Measurements from ENCODE around the gene ARF5. TPM values are rescaled to one million over a fixed set of nuclear protein-coding genes. Genes with fewer than 3 reads are reported as not detected.
A peak's percentile ranks its signal among the peaks of the same experiment; 100 is the strongest.

The ARF5 gene
- total RNA-seq, 1 donor from 2014 or later, result 94.8 TPM

GRCh38 chr7:127588697-127589482 lies 679 bp downstream of the ARF5 start:
- peak; percentile 38 for DNase-seq

DNA sequence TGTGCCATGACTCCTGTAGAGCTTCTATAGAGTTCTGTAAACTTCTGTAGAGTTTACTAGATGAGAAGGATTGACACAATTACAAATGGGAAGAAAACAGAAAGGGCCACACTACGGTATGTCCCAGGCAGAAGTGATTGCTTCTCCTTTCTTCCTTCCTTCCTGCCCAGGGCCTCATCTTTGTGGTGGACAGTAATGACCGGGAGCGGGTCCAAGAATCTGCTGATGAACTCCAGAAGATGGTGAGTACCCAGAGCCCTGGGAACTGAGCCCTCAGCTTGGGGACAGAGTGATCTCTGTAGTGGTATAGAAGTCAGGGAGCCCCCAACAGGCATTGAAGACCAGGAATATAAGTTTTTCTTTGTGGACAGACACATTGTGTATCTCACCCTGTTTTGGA lies 1.7 kb downstream of the ARF5 start:
- no peak for DNase-seq

DNA sequence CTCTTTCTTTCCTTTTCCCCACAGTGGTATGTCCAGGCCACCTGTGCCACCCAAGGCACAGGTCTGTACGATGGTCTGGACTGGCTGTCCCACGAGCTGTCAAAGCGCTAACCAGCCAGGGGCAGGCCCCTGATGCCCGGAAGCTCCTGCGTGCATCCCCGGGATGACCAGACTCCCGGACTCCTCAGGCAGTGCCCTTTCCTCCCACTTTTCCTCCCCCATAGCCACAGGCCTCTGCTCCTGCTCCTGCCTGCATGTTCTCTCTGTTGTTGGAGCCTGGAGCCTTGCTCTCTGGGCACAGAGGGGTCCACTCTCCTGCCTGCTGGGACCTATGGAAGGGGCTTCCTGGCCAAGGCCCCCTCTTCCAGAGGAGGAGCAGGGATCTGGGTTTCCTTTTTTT lies 3.0 kb downstream of the ARF5 start:
- DNase-seq, result no peak

DNA sequence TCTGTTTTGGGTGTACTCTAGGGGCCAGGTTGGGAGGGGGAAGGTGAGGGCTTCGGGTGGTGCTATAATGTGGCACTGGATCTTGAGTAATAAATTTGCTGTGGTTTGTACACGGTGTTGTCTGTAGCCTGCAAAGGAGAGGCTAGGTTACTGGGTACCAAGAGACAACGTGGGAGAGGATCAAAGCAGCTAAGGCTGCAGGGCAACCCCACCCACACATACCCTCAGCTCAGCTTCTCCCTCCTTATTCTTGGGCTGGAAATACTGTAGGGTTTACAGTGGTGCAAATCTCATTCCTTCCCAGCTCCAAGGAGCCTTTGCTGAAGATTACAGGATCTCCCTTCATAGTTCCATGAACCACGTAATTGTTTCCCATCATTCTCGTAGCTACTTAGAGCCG lies 3.4 kb downstream of the ARF5 start:
- no peak for DNase-seq

- DNase-seq, result no peak
Observed at GRCh38 chr7:127592550-127592949, 4.3 kb downstream of the ARF5 start.

DNA sequence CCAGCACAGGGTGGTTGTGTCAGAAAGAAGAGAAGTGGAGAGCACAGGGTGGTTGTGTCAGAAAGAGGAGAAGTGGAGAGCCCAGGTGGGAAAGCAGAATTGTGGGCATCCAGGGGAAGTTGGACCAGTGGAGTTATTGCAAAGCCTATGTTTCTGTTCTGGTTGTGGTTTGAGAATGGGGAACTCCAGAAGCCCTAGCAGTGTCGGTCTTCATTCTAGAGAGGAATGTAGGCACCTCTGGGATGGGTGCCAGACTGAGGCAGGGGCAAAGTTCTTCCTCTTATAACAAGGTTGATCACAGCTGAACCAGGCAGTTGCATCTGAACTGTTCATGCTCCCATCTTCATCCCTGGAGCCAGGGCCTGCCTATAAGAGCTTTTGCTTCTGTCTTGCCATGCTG lies 6.3 kb downstream of the ARF5 start:
- no peak for DNase-seq

DNA sequence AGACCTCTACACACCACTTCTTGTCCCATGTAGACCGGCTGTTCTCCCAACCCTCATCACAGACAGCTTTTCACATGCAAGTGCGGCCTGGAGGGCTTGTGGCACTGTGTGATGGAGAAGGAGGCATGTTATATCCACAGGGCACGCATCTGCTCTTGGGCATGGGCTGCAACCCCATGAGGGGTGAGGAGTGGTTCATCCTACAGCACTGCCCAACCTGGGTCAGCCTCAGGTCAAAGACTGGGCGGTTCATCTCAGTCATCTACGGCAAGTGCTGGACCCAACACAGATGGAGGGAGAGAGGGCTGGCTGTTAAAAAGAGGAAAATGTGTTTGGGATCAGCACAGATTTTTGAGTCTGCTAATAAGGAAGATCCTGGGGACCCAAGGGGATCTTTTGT lies 7.5 kb downstream of the ARF5 start:
- DNase-seq, result no peak

GRCh38 chr7:127598318-127598717 lies 10.1 kb downstream of the ARF5 start:
- no peak for DNase-seq

DNA sequence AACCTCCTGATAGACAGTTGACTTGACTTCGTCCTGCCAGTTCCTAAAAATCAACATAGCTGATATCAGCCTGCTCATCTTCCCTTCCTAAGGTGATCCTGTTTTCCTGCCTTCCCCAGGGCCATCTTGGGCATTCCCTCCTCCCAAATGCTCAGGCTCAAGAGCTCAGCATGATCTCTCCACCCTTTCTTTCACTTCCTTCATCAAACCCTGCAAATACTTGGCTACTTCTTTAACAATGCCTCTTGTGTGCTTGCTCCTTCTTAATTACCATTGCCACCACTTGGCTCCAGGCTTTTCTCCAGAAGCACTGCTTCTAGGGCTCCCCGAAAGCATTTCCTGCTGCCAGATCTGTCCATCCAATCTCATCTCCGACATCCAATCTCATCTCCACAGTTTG lies 12.7 kb downstream of the ARF5 start:
- DNase-seq, result no peak

DNA sequence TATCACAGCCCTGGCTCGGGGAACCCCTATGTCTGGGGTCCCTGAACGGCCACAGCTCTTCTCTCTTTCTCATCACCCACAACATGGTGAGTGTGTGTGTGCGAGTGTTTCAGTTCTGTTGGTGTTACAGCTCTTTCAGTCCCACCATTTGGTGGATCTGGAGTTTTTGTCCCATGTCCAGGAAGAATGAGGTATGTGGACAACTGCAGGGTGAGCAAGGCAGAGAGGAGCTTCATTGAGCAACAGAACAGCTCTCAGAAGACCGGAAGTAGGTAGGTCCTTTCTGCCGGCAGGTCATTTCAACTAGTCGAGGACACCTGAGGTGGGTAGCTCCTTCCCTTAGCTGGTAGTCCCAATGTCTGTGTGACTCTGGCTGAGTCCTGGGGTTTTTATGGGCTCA lies 20.2 kb downstream of the ARF5 start:
- no peak for DNase-seq

DNA sequence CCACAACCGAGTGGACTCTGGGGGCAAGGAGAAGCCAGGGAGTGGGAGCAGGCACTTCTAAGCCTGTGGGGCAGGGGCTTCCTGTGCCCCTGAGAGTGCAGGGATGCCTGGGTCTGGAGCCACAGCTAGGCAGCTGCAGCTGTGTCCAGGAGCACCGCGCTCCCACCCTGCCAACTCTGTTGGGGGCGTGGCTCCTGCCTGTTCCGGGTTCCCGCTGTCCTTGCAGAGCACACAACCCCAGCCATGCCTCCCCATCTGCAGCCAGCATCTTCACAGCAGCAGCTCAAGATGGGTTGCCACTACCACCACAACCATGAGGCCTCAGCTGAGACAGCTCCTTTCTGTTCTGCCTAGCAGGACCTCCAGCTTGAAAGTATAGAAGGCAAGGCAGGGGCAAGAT lies 21.1 kb downstream of the ARF5 start:
- no peak for DNase-seq

GRCh38 chr7:127612263-127612662 lies 24.1 kb downstream of the ARF5 start:
- DNase-seq, result no peak

GRCh38 chr7:127616724-127617123 lies 28.5 kb downstream of the ARF5 start:
- no peak for DNase-seq

GRCh38 chr7:127618042-127618441 lies 29.8 kb downstream of the ARF5 start, which contains the start of gene PAX4:
Gene PAX4 (minus strand): TSS chr7:127618142. CDS start chr7:127615928, 2,214 bp downstream.
- DNase-seq, result no peak

DNA sequence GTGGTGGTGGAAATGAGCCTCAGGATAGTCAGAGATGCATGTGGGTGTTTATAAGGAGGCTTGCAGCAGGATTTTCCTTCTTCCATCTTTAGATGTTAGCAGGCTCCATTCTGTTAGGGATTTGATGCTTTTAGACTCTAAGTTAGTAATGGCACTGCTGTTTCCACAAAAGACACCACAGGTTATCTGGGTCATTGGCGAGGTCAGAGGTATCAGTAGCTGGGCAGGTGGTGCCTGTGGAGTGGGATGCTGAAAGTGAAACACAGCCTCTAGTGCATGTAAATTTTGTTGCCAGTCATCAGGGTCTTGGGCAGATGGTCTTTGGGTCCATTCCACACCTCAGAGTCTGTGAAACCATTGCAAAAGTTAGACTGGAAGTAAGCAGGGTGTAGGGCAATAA lies 30.6 kb downstream of the ARF5 start:
- DNase-seq, result no peak

DNA sequence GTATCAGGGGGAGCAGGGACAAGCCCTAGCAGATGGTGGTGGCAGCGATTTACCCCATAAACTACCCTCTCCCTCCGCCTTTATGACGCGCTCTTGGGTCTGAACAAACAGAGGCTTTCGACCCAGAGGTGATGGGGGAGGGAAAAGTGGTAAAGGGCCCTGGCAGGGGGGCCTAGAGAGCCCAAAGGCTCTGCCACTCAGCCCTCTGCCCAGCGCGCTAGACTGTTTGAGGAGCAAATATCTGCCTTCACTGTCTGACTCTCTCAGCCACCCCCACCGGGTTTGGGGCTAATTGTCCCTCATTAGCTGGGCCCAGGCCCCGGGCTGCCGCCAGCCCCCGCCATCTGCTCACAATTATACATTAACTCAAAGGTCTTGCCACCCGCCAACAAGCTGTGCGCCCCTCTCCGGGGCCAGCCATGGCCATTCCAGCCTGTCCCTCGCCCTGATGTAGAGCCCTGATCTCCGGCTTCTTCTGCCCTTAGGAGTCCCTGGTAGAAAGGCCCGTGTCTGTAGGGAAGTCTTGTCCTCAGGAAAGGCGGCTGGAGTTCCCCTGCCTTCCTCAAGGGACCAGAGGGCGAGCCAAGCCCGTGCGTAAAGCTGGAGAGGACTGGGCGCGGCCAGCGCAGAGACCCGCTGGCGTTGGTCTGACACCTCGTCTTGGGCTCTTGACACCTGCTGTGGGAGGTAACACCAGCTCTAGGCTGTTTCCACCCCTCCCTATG lies 31.6 kb downstream of the ARF5 start:
- no peak for DNase-seq

DNA sequence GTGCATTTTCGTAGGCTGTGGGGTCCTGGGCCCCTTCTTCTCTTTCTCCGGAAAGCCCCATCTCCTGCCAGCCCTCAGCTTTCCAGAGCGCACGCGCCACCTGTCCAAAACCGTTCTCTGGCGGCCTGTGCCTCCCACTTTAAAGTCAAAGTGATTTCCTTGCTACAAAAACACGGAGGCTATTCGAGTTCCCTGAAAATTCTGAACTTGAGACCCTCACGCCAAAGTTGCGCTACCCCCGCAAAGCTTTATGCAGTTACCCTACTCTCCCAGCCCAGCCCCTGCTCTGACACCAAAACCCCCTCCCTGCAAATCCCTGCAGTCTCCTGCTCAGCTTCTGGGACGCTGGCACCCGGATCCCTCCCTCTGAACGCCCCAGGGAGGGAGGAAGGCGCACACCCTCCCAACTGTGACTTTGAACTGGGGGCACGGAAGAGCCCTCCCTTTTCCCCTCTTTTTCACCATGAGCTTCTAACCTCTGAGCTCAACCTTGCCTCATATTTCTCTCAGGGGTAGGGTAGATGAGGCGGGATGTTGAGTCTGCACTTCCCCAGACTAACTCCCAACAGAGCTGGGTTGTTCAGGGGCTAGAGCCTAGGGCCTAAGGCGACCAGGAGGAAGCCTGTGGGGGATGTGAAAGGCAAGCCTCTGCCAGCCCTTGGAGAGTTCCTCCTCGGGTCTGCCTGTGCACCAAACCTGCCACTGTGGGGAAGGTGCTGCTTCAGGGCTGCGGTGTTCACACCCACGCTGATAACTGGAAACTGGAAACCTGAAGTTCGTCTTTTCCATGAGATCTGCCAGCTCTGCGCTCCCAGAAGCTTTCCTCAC lies 32.4 kb downstream of the ARF5 start:
- no peak for DNase-seq

DNA sequence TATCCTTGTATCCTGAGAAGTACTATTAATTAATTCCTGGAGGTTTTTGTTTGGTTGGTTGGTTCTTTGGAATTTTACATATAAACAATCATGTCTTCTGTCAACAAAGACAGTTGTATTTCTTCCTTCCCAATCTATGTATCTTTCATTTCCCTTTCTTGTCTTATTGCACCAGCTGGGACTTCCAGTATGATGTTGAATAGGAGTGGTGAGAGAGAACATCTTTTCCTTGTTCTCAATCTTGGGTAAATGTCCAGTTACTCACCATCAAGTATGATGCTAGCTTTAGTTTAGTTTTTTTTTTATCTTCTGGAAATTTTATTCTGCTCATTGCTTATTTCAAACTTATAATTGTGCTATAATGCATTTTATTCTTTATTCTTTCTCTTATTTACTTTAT lies 37.1 kb downstream of the ARF5 start:
- no peak for DNase-seq

DNA sequence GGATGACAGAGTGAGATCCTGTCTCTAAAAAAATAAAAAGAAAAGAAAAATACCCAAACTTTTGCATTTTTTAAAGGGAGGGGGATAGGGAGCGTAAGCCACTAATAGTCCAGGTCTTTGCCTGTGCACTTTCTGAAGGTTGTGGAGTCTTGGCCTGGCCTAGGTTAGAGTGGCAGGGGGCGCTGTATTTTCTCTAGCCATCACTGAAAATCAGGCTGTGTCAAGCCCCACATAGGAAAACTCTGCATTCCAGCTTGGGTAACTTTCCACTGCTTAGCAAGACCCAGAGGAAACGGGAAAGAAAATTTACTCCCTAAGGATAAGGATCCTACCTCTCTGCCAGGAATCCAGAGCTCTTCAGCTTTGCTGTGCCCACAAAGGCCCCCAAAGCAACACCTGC lies 40.2 kb downstream of the ARF5 start:
- no peak for DNase-seq

- DNase-seq, result no peak
Observed at GRCh38 chr7:127629268-127629854, 41.1 kb downstream of the ARF5 start.

DNA sequence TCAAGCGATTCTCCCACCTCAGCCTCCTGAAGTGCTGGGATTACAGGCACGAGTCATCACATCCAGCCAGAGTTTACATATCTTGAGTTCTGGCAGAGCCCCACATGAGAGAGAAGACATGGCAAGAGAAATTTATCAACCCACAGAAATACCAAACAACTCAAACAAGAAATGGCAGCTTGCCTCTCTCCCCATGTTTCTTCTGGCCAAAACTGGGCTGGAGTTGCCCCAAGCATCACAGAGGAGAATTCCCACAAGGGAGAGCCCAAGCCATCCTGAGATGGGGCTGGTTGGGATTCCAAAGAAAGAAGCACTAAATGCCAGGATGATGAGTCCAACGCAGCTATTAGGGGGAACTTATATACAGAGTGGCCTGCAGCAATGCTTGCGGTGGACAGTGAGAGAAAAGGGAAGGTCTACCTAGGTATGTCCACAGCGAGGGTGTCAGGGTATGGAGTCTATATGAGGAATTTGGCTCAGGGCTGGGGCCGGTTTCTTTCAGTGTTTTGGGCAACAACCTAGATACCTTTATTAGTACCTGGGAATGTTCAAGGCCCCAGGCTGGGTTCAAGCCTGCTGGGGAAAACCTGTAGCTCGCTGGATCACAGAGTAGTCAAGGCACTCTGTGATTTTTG lies 44.2 kb downstream of the ARF5 start:
- no peak for DNase-seq

DNA sequence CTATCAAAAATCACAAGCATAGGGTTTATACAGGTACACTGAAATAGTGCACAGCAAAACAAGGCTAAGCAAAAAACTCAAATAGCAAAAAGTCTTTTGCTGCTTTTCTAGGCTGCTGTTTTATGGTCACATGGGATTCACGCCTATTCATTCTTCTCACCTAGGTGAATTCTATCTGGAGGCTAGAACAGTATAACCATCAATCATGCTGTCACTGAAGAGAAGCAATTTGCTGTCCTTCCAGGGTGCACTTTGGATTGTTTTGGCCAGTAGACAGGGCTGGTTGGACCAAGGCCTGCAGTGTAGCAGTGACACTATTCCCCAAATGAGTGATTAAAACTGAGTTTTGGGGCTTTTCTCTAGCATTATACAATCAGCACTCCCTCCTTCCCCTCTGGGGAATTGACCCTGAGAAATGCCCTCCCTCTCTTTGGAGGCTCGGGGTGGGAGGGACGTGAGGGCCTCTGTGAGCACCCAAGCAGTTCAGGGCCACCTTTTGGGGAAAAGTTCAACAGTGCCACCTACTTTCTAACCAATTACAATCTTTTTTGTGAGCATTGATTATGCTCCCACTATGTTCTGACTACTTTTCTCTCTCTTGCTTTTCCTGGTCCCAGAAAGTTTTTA lies 47.6 kb downstream of the ARF5 start:
- DNase-seq, result no peak

Measured in occipital lobe (tissue), 2 donors.